NCI-H82 (cell line): ENCODE results near the gene SLC4A11.
A peak's percentile ranks its signal among the peaks of the same experiment; 100 is the strongest.
"Not testable (repeated sequence)": the region's sequence is repeated elsewhere in the genome, so short reads cannot be mapped to it uniquely, and the experiment has no call there.

Experiments used
- DNase-seq: peaks from one replicate; lab custom pipeline; 2025; lab: John Stamatoyannopoulos, UW

Gene SLC4A11

DNA sequence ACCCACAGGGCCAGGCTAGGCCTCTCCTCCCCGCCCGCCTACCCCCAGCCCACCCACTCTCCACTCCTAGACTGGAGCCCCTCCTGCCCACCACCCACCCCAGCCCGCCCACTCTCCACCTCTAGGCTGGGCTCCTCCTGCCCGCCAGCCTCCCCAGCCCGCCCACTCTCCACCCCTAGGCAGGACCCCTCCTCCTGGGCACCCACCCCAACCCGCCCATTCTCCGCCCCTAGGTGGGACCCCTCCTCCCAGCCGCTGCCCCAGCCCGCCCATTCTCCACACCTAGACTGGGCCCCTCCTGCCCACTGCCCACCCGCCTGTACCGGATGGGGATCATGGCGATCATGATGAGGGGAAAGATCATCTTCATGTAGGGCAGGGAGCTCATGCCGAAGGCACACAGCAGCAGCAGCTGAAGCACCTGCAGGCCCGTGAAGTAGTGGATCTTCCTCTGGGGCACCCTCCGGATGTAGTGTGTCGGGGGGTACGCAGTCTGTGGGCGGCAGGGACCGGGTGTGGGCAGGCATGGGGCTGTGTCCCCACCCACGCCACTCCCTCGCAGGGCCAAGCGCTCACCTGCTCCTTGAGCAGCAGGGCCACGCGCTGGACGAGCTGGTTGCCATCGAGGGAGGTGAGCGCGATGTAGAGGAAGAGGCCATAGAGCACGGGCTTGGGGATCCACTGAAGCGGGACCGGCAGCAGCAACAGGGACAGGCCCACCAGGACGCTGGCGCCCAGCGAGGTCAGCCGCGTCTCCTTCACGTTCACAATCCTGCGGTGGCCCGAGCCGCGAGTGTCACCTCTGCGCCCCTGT, 10.8 kb downstream of the SLC4A11 start:
- no peak for DNase-seq

DNA sequence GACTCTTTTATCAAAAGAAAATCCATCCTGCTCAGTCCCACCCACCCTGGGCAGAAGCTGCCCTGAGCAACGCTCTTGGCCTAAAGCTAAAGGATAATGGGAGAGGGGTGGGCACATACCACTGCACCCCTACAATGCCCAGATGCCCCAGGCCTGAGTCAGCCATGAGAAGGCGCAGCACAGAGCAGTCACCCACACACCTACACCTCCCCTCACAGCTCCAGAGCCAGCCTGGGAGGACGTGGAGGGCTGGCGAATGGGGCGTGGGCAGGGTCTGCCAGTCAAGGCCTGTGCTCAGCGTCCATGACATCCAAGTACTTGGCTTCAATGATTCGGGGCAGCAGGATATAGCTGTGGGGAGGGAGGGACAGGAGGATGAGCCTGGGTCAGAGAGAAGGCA, 11.5 kb downstream of the SLC4A11 start:
- no peak for DNase-seq

DNA sequence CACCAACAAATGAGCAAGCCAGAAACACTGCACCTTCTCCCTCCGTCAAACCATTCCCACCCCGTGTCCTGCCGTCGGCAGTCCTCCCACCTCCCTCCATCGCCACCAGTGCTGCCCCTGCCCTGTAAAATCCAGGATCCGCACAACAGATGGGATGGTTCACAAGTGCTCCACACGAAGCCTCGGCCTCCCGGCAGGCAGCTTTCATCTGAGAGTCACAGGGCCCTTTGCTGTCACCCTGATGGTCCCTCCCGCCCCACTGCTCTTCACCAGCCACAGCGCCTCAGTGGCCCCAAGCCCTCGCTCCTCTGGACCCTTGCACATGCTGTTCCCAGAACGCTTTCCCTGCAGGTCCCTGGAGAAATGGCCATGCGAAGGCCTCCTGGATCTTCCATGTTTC, 12.1 kb downstream of the SLC4A11 start:
- DNase-seq = no peak

- no peak for DNase-seq
Observed at GRCh38 chr20:3226093-3226492, 12.9 kb downstream of the SLC4A11 start.

GRCh38 chr20:3224681-3225421, 14.1 kb downstream of the SLC4A11 start:
- no peak for DNase-seq

DNA sequence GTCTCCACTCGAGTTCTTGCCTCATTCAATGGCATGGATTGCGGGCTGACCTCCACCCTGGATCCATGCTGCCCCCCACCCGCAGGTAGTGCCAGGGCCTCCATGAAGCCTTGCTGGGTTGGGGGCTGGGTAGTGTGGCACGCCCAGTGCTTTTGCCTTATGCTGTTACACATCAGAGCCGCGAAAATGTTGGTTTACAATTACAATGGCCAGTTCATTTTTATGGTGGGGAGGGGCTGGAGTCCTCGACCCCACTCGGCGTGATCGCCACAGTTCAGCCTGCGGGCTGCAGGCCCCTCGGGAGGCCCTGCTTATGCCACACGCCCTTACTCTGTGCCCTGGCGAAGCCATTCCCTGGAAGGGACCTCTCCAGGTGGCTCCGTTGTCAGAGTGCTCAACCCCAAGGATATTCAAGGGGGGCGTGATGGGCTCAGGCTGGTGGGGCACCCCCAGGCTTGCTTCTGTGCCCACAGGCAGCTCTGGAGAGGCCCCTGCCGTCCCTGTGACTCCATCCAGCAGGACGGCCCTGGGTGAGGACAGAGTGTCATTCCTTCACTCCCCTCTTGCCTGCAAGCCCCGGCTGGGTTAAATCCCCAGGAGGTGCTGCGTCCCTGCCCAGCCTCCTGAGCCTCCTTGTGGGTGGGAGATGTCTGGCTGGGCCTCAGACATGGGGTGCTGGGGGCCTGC, 14.9 kb downstream of the SLC4A11 start:
- DNase-seq = no peak

DNA sequence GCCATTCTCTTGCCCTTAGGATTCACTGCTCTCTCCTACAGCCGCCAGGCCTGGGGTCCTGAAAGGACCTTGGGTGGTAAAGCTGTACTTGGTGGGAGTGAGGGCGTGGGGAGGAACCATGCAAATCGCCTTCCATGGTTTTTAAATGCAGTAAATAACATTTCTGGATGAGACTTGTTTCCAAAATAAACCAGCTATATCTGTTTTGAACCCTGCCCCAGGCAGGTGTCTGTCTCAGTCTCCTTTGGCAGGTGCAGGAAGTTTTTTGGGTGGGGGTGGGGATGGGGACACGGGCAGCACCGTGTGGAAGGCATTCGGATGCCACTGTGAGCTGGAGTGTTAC, 15.4 kb downstream of the SLC4A11 start:
- DNase-seq = no peak

GRCh38 chr20:3222635-3223600, 16.1 kb downstream of the SLC4A11 start:
- peak; percentile 88 for DNase-seq

GRCh38 chr20:3221398-3222226, 17.4 kb downstream of the SLC4A11 start:
- no peak for DNase-seq

DNA sequence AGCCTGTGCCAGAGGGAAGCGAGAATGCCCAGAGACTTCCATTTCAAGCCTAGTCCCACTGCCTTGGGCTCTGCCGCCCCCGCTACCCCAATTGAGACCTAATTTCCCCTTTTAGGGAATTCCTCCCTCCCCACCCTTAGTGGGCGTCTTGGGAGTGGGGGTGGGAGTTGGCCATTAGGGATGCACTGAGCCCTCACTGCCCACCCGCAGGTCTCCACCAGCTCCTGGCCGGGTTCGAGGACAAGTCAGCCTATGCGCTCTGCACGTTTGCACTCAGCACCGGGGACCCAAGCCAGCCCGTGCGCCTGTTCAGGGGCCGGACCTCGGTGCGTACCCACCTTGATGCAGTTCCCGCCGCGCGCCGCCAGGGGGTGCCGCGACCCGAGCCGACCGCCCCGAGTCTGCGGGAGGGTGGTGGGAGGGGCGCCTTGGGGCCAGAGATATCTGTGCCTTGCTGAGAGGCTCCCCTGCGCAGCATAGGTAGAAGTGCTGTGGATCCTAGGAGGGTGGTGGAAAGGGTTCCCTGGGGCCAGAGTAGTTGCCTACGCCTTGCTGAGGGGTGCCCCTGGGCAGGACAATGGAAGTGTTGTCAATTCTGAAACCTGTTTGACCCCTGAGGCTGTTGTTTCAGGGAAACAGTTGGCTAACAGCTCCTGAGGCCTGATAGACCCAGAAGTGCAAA, 20.5 kb downstream of the SLC4A11 start:
- peak; percentile 72 for DNase-seq

DNA sequence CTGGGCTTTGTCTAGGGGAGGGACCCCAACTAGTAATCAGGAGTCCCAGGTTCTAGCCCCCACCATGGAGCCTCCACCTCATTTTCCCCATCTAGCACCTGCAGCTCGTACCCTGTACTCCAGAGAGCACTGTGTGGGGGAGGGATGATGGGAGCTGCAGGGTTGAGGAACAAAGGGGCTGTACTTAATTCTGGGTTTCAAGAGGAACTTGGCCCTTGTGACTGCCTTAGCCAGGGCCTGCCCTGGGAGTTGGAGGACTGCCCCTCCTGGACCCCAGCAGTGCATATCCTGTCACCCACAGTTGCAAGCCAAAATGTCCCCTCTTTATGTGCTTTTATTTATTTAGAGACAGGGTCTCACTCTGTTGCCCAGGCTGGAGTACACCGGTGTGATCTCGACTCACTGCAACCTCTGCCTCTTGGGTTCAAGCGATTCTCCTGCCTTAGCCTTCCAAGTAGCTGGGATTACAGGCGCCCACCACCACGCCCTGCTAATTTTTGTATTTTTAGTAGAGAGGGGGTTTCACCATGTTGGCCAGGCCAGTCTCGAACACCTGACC, 23.6 kb downstream of the SLC4A11 start:
- DNase-seq = not testable (repeated sequence)

DNA sequence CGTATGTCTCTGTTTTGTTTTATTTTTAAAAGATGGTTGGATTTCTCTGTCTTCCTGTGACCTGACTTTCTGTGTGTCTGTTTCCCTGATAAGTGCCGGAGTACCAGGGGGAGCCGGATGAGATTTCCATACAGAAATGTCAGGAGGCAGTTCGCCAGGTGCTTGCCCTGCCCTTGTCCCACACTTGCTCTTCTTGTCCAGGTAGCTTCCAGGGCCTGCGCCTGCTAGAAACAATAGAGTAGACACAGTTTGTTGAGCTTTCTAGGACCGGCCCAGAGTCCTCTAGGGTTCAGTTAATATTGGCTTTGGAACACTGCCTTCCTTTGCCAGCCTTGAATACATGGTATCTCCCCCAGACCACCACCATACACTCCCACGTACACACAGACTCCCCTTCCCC, 25.8 kb downstream of the SLC4A11 start:
- DNase-seq = no peak

DNA sequence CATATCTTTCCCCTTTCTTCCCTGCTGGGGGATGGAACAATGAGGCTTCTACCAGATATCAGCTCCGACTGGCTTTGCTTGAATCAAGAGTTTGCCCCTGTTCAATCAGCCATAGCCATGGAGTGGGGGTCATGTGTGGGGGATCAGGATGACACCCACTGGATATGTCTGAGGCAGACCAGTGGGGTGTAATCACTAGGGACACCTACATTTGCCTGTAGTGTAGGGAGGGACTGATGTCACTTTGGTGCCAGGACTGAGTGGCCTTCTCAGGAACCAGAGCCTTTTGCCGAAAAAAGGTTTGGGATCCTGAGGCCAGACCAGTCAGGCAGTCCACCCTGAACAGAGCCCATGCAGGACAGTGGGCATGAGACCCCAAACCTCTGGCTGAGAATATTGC, 28.6 kb downstream of the SLC4A11 start:
- DNase-seq = no peak

DNA sequence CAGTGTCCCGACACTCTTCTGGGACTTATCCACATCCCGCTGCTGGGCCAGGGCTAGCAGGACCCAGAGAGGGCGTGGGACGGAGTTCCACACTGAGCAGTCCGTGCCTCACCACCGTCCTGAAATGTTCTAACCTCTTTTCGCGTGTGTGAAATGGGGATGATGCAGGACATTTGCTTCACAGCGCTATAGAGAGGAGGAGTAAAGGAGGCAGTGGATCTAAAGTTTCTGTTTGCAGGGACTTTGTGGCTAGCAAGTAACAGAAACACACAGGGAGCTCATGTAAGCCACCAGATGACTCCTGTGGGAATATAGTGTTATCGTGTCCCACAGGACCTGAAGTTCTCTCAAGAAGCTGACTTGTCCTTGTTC, 29.1 kb downstream of the SLC4A11 start:
- DNase-seq = no peak

DNA sequence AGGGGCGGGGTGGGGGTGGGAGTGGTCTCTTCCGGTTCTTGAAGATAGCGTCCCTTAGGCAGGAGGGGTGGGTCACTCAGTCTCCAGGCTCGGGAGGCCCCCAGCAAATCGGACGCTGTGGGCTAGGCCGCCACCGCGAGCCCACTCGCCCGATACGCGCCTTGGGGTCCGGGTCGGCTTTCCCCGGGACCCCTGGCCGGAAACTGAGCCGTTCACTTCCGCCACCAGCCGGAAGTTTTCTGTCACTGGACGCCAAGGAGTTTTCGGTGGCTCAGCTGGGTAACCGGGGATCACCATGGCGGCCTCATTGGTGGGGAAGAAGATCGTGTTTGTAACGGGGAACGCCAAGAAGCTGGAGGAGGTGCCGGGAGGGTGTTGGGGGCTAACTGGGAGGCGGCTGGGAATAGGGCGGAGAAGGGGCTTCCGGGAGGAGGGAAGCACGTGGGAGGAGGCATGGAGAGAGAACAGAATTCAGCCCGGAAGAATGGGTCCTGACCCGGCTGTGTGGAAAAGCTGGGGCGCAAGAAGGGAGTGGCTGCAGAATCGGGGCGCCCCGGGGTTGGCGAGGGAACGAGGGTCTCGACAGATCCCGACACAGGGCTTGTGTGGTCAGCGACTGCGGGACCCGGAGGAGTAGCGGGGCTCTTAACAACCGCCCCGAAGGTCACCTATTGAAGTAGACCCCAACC, 29.6 kb downstream of the SLC4A11 start, which contains the start of gene ITPA:
TSS of gene ITPA (plus strand) at position 242 of the 689 bp plus-strand sequence. CDS start at position 296, 54 bp downstream.
- peak; percentile 71 for DNase-seq

DNA sequence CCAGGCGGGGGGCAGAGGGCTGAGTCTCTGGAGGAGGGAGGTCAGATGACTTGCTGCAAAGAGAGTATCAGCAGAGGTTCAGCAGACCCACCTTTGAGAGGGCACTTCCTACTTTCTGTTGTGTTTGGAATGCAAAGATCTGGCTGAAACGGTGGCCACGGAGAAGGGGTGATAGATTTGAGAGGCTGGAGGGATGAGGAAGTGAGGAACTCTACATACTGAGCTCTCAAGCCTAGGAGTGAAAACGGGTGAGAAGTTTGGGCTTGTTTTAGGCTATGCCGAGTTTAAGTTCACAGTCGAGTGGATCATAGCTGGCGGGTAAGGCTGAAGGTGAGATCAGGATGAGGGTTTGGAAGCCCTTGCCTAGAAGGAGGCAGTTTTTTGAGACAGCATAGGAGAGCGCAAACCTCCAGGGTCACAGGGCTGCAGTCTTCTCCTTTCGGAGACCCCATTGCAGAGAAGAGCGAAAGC, 30.2 kb downstream of the SLC4A11 start:
- DNase-seq = no peak

DNA sequence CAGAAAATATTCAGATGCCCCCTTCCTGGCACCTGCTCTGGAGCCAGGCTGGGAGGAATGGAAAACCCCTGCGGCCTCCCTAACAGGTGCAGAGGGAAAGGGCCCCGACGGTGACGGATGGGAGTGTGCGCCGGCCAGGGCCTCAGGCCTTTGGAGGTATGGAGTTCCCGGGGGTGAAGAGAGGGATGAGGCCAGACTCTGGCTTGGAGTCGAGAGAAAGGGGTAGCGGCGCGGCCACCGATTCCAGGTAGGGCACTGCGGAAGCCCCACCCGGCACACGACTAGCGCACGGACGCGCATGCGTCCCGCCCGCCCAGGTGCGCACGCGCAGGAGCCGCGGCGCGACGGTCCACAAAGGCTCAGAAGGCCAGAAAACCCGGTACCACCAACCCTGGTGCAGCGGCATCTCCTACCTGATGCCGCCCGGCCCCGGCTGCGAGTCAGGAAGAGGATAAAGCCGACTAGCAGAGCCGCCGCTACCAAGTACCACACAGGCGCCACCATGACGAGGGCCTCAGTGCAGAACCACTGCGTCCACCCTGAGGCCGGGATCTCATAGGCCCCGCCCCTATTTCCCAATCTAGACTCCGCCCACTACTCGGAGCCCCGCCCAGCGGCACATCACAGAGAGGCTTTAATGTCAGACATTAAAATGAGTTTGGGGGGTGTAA, 34.7 kb downstream of the SLC4A11 start, which contains the start of gene DDRGK1:
TSS of gene DDRGK1 (minus strand) at position 559 of the 671 bp plus-strand sequence. CDS start at position 504, 55 bp downstream.
- DNase-seq = peak; percentile 91
